Muscle layer of colon (tissue), 2 donors: ENCODE data around the gene HECTD4.

Source experiments
- H3K27ac ChIP-seq: one replicate; pipeline ENCODE4 v1.7.0; 2013; ENCODE audit warnings: low read depth, mild to moderate bottlenecking, low read length, moderate library complexity
- H3K27me3 ChIP-seq, 2 donors: one replicate each; pipeline ENCODE4 v1.7.0; 2013; ENCODE audit warnings: low read length in 2 of 2, mild to moderate bottlenecking in 2 of 2; ENCODE audit not compliant: insufficient read depth in 2 of 2, control insufficient read depth in 1 of 2
- H3K36me3 ChIP-seq: one replicate; pipeline ENCODE4 v1.7.0; 2013; ENCODE audit warnings: mild to moderate bottlenecking, low read length; ENCODE audit not compliant: insufficient read depth
- H3K4me1 ChIP-seq: one replicate; pipeline ENCODE4 v1.7.0; 2013; ENCODE audit warnings: mild to moderate bottlenecking, low read length; ENCODE audit not compliant: insufficient read depth
- H3K4me3 ChIP-seq, 2 donors: one replicate each; pipeline ENCODE4 v1.7.0; 2013; ENCODE audit warnings: low read length in 2 of 2, low read depth in 1 of 2, mild to moderate bottlenecking in 1 of 2, moderate library complexity in 1 of 2
- H3K9ac ChIP-seq: one replicate; pipeline ENCODE4 v1.7.0; 2013; ENCODE audit warnings: low read length
- H3K9me3 ChIP-seq: one replicate; pipeline ENCODE4 v1.7.0; 2013; ENCODE audit warnings: mild to moderate bottlenecking, low read length
- donor health status: abdominal sarcoma.
- donor health status: Adenocarcinoma of cecum.

Gene HECTD4

GRCh38 chr12:112370199-112370598, 12.0 kb downstream of the HECTD4 start:
- H3K36me3 ChIP-seq, result no peaks in the 10 kb centered on the region
- no peak overlapping the region for H3K9ac ChIP-seq
- H3K4me3 ChIP-seq, result no peak overlapping the region
- H3K27me3 ChIP-seq, result no peaks in the 10 kb centered on the region
- no peak overlapping the region for H3K27ac ChIP-seq
- no peaks in the 10 kb centered on the region for H3K9me3 ChIP-seq
- H3K4me1 ChIP-seq, result peaks cover 4% of the 10 kb centered on the region

- H3K4me1 ChIP-seq, result no peaks in the 10 kb centered on the region
- H3K9me3 ChIP-seq, result no peaks in the 10 kb centered on the region
- H3K36me3 ChIP-seq, result no peaks in the 10 kb centered on the region
- peak overlapping the region; percentile 5 for H3K27ac ChIP-seq
- no peak overlapping the region for H3K4me3 ChIP-seq
- no peaks in the 10 kb centered on the region for H3K27me3 ChIP-seq
- H3K9ac ChIP-seq, result no peak overlapping the region
Measured at GRCh38 chr12:112368856-112369255, 13.4 kb downstream of the HECTD4 start.

- H3K27ac ChIP-seq, result no peak overlapping the region
- H3K27me3 ChIP-seq, result no peaks in the 10 kb centered on the region
- no peaks in the 10 kb centered on the region for H3K9me3 ChIP-seq
- no peaks in the 10 kb centered on the region for H3K4me1 ChIP-seq
- H3K9ac ChIP-seq, result no peak overlapping the region
- H3K36me3 ChIP-seq, result no peaks in the 10 kb centered on the region
- H3K4me3 ChIP-seq, result no peak overlapping the region
Measured at GRCh38 chr12:112367965-112368364, 14.3 kb downstream of the HECTD4 start.

- H3K27ac ChIP-seq, result no peak overlapping the region
- H3K9ac ChIP-seq, result no peak overlapping the region
- H3K4me1 ChIP-seq, result no peaks in the 10 kb centered on the region
- H3K36me3 ChIP-seq, result no peaks in the 10 kb centered on the region
- no peaks in the 10 kb centered on the region for H3K27me3 ChIP-seq
- no peak overlapping the region for H3K4me3 ChIP-seq
- H3K9me3 ChIP-seq, result no peaks in the 10 kb centered on the region
Measured at GRCh38 chr12:112362310-112362709, 19.9 kb downstream of the HECTD4 start.

- H3K27me3 ChIP-seq, result no peaks in the 10 kb centered on the region
- no peaks in the 10 kb centered on the region for H3K9me3 ChIP-seq
- no peaks in the 10 kb centered on the region for H3K4me1 ChIP-seq
Measured at GRCh38 chr12:112361271-112361670, 21.0 kb downstream of the HECTD4 start.

GRCh38 chr12:112359290-112359689, 22.9 kb downstream of the HECTD4 start:
- Histone ChIP-seq H3K4me1 (no peaks in the 10 kb centered on the region), H3K36me3 (no peaks in the 10 kb centered on the region), H3K27ac (no peak overlapping the region), H3K4me3 (no peak overlapping the region), H3K9ac (no peak overlapping the region), H3K9me3 (no peaks in the 10 kb centered on the region), H3K27me3 (no peaks in the 10 kb centered on the region)

More at GRCh38 chr12:112361271-112361670, 21.0 kb downstream of the HECTD4 start:
- H3K4me3 ChIP-seq, result no peak overlapping the region
- no peaks in the 10 kb centered on the region for H3K36me3 ChIP-seq
- no peak overlapping the region for H3K9ac ChIP-seq
- no peak overlapping the region for H3K27ac ChIP-seq

GRCh38 chr12:112357214-112357613, 25.0 kb downstream of the HECTD4 start:
- no peaks in the 10 kb centered on the region for H3K36me3 ChIP-seq
- no peaks in the 10 kb centered on the region for H3K27me3 ChIP-seq
- H3K27ac ChIP-seq, result no peak overlapping the region
- H3K4me3 ChIP-seq, result no peak overlapping the region
- H3K9ac ChIP-seq, result no peak overlapping the region
- no peaks in the 10 kb centered on the region for H3K9me3 ChIP-seq
- no peaks in the 10 kb centered on the region for H3K4me1 ChIP-seq

- Histone ChIP-seq H3K9me3 (no peaks in the 10 kb centered on the region), H3K4me3 (no peak overlapping the region), H3K27me3 (no peaks in the 10 kb centered on the region), H3K9ac (no peak overlapping the region), H3K36me3 (no peaks in the 10 kb centered on the region), H3K27ac (no peak overlapping the region), H3K4me1 (peaks cover 14% of the 10 kb centered on the region)
Measured at GRCh38 chr12:112354399-112354798, 27.8 kb downstream of the HECTD4 start.

- Histone ChIP-seq H3K4me3 (no peak overlapping the region), H3K27ac (no peak overlapping the region), H3K9ac (no peak overlapping the region), H3K4me1 (peaks cover 14% of the 10 kb centered on the region), H3K9me3 (no peaks in the 10 kb centered on the region), H3K27me3 (no peaks in the 10 kb centered on the region), H3K36me3 (no peaks in the 10 kb centered on the region)
Measured at GRCh38 chr12:112353393-112353792, 28.8 kb downstream of the HECTD4 start.

GRCh38 chr12:112352921-112353320, 29.3 kb downstream of the HECTD4 start:
- peaks cover 14% of the 10 kb centered on the region for H3K4me1 ChIP-seq
- H3K9ac ChIP-seq, result no peak overlapping the region
- H3K27me3 ChIP-seq, result no peaks in the 10 kb centered on the region
- H3K27ac ChIP-seq, result no peak overlapping the region
- H3K9me3 ChIP-seq, result no peaks in the 10 kb centered on the region
- no peak overlapping the region for H3K4me3 ChIP-seq
- H3K36me3 ChIP-seq, result no peaks in the 10 kb centered on the region

GRCh38 chr12:112350593-112351592, 31.3 kb downstream of the HECTD4 start:
- H3K27ac ChIP-seq, result no peak overlapping the region
- no peaks in the 10 kb centered on the region for H3K36me3 ChIP-seq
- no peaks in the 10 kb centered on the region for H3K27me3 ChIP-seq
- H3K4me3 ChIP-seq, result no peak overlapping the region
- no peaks in the 10 kb centered on the region for H3K9me3 ChIP-seq
- no peak overlapping the region for H3K9ac ChIP-seq
- peaks cover 21% of the 10 kb centered on the region for H3K4me1 ChIP-seq

GRCh38 chr12:112349431-112349830, 32.8 kb downstream of the HECTD4 start:
- Histone ChIP-seq H3K27ac (no peak overlapping the region), H3K4me1 (peaks cover 21% of the 10 kb centered on the region), H3K27me3 (no peaks in the 10 kb centered on the region), H3K9ac (no peak overlapping the region), H3K4me3 (no peak overlapping the region), H3K36me3 (no peaks in the 10 kb centered on the region), H3K9me3 (no peaks in the 10 kb centered on the region)
